GM19438 (cell line): Measurements from ENCODE around the gene ZNF74.

Source experiments
- ATAC-seq: cut with Tn5 transposase; IDR thresholded peaks from one replicate; pipeline ENCODE4 v1.9.1; 2021; ENCODE audit warnings: low read depth; ENCODE audit not compliant: unreplicated experiment

ZNF74 gene

DNA sequence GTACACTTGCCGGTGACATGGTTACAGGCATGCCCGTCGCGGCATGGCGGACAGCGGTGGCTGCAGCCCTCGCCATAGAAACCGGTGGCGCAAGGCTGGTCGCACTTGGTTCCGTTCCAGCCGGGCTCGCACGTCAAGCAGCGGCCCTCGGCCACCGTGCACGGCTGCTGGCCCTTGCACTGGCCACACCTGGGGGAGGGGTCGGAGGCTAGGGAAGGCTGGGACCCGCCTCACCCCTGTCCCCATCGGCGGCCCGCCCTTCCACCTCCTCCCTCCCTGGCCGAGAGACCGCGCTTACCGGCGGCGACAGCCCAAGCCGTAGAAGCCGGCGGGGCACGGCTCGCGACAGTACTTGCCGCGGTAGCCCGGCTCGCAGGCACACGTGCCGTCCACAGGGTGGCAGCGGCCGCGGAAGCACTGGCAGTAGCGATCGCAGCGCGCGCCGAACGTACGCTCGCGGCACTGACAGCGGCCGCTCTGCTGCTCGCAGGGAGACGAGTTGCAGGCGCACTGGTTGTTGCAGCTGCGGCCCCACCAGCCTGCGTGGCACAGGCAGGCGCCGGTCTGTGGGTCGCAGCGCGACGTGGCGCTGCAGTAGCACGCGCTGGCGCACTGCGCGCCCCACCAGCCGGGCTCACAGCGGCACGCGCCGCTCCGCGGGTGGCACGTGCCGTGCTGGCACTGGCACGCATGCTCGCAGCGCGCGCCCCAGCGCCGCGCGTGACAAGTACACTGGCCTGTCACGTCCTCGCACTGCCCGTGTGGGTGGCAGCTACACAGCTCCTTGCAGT, 37.0 kb downstream of the ZNF74 start:
- ATAC-seq, result no peak

DNA sequence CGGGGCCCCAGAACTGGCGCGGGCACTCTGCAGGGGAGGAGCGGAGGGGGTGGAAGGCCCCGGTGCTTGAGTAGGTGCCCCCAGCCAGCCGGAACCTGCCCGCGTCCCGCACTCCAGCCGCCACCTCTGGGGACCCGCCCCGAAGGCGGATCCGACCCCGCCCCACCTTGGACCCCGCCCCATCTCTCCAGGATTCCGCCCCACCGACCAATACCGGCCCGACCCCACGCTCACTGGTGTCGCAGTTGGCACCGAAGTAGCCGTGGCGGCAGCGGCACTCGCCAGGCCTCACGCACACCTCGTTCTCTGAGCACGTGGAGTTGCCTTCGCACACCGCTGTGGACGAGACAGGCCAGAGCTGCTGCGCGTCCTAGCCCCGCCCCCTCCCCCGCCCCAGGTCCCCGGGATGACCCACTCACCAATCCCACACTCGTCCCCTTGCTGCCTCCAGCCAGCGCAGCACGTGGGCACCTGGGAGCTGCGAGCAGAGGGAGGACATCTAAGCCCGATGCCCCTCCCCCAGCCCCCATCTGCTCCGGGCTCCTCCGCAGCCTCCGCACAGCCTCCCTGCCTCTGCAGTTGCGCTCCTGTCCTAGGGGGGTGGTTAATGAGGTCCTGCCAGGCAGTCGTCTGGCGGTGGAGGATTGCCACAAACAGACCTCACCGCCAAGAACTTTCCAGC, 37.7 kb downstream of the ZNF74 start:
- no peak for ATAC-seq

DNA sequence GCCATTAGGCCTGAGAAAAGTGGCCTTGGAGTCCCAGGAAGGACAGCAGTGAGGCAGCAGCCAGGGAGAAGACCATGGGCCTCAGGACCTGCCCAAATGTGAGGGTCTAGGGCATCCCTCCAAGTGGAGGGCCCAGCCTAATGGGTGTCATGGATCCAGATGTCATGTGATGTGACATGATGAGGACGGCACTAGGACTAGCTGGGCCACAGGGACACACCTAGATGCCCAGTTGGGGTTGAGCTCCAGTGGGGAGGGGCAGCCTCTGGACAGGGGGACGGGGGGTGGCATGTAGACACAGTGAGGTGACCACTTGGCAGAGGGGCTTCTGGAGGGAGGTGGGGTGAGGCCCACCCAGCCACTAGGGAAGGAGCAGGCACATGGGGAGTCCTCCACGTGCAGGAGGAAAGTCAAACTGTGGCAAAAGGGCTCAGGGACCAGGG, 38.3 kb downstream of the ZNF74 start:
- no peak for ATAC-seq

DNA sequence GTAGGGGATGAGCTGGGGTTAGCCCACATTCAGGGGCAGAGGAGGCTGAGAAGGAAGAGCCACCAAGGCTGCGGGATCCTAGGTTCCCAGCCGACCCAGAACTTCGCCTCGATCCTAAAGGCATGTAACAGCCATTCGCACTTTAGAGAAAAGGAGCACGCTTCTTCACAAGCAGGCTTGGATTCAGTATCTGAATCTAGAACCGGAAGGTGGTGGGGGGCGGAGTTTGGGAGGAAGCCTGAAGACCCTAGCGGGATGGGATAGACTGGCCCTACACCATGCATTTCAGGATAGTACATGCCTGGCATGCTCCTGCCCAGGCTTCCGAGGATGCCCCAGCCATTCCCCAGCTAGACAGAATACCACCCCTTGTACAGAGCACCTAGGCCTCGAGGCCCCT, 39.2 kb downstream of the ZNF74 start:
- no peak for ATAC-seq

DNA sequence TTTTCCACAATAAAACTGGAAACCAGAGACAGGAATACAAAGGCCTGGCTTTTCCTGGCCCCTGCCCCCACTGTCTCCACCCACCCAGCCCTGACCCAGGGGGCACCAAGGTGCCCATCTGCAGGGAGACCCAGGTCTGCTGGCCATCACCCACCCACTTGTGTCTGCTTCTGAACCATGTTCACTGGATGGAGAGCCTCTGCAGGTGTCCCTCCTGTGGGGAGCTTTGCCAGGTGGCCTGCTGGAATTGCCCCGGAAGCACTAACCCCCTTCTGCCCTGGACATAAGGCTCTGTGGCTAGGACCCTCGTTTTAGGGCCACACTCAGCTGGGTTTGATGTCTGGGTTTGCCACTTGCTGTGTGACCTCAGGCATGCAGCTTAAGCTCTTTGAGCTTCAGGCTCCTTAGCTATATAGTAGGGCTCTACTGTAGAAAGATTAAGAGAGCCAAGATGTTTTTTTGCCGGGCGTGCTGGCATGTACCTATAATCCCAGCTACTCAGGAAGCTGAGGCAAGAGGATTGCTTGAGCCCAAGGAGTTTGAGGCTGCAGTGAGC, 39.8 kb downstream of the ZNF74 start:
- no peak for ATAC-seq

DNA sequence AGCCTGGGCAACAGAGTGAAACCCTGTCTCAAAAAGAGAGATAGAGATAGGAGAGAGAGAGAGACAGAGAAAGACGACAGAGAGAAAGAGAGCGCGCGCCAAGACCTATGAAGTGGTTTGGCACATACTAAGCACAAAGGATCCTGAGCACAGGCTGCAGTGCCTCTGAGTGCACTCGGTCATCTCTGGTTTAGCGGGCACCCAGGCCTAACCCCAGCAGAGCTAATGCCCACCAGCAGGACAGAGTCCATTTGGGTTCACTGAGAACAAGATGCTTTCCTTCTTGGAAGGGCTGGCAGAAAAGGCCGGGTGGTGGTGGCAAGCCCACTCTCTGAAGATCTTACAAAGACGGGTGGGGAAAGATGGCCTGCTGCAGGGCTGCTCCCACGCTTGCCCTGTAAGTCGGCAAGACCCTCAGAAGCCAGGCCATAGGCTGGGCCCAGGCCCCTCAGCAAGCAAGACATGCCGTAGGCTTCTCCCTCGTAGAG, 40.4 kb downstream of the ZNF74 start:
- ATAC-seq, result no peak

DNA sequence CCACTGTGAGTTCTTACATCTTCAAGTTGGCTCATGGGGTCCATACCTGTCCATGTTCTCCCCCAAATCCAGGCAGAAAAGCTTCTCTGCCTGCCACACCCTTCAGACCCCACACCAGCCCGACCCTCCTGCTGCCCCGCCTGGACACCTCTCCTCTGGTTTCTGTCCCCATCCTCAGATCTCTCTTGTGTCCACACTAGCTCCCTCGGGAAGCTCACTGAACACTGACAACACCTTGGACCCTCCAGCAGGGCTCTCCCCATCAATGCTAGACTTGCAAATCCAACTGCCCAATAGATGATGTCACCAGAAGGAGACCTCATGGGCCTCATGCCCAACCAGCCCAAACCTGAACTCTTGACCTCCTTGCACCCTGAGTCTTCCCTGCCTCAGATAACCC, 40.8 kb downstream of the ZNF74 start:
- ATAC-seq, result no peak

DNA sequence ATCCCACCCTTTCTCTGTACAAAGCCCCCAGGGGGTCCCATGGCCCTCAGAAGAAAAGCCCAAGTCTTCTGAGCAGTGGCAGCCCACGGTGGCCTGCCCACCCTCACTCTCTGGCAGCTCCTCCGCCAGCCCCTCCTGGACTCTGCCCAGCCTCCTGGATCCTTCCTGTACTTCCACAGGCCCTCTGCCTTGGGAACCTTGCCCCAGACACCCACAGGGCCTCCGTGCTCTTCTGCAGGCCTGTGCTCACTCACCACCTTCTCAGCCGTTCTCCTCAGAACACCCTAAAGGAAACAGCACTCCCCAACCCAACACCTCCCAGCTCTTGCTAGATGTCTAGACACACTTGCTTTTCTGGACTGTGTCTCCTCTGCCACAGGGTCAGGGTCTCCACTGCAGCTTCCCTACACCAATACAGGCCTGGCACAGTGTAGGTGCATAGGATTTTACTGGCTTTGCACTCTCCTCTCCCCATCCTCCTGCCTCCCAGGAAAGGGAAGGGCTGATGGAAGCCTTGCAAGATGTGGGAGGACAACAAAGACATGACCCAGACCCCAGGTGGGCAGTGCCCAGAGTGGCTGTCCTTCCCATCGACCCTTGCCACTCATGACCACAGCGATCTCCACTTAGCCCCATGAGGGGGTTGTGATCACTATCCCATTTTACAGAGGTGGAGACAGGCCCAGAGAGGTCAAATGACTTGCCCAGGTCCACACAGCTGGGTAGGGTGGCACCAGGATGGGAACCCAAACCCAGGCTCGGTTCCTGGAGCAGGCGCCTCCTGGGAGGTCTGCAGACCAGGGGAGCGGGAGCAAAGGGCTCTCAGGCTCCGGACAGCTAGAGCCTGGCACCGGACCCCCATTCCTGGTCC, 41.7 kb downstream of the ZNF74 start:
- no peak for ATAC-seq

DNA sequence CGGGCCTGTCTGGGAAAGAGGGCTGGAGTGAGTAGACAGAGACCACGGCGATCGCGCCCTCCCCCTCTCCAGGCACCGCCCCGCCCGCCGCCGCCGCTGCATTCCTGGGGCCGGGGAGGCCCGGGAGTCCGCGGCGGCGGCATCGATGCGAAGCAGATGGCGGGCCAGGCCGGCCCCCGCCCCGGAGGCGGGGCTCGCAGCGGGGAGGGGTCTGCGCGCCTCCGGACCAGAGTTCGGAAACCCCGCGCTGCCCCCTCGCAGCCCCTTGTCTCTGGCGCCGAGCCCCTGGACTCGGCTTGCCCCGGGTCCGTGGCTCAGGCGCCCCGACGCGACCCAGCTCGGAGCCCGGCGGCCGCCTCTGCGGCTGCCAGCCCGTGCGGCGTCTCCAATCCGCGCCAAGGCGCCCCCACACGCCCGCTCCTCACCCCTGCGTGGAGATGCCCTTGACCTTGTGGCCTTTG, 42.4 kb downstream of the ZNF74 start:
- no peak for ATAC-seq

DNA sequence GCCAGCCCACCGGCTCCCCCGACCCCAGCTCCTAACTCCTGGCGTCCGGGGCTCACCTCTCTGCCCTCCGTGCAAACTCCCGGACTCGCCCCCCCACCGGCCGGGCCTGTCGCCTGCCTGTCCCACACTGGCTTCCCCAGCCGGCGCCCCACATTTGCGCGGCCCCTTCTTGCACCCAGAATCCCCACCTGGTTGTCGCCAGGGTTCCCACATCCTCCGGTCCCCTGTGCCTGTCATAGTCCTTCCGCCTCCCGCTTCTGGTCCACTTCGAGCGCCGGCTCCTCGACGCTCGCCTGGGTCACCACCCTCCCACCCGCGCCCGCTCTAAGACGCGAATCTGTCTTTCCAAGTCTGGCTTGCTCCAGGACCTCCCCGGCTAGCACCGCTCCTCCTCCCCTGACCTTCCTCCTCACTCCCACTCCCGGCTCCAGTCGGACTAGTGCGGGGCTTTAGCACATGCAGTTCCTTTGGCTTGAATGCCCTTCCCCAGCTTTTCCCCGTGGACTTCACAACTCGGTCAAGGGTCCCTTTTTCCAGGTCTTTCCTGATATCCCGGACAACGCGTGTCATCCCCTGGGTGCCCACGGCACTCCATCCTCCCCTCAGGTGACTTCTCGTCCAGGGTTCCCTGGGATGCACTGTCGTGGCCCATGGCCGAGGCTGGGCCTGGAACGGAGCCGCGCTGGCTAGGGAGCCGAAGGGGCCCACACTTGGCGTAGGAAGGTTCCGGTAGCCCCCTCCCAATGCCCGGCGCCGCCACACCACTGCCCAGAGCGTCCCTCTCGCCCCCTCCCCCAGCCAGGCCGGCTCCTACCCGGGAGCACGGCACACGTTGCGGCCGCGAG, 43.0 kb downstream of the ZNF74 start:
- no peak for ATAC-seq

DNA sequence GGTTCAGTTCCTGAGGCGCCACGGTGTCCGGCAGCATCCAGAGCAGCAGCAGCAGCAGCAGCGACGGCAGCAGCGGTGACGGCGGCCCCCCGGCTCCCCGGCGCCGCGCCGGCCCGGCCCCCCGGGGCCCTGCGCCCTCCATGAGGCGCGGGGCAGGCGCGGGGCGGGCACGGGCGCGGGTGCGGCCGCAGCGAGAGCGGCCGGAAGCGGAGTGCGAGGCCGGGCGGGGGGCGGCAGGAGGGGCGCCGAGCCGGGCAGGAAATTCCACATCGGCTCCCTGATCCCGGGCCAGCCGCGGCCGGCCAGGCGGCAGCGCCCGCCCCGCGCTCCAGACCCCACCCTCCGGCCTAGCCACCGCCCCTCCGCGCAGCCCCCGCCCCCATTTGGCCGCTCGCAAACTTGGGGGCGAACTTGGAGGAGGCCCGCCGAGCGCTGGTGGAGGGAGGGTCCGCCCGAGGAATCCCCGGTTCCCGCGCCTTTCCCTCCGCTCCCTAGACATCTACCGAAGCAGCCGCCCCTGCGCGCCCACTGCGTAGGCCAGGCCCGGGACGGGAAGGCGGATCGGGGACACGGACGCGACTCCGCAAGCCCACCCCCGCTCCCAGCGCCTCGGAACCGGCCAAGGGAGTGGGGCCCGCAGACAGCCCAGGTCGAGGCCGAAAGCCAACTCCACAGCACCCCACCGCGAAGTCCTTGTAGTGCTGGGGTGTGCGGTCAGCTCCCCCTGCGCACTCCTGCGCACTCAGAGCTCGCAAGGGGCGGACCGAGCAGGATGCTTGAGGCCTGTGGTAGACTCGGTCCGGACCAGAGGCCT, 43.9 kb downstream of the ZNF74 start, which contains the start of gene SCARF2:
TSS of gene SCARF2 (minus strand) at position 213 of the 814 bp plus-strand sequence. CDS start at position 142, 71 bp downstream.
- no peak for ATAC-seq

DNA sequence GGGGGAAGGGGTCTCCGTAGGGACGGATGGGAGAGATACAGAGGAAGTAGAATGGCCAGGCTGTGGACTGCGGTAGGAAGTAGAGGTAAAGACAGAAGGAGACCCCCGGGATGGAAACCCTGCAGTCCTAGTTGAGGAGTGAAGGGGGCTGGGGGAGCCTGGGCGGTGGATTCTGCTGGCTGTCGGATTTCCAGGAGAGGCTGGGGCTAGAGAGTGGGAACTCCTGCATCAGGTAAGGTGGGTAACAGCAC, 44.4 kb downstream of the ZNF74 start:
- no peak for ATAC-seq

DNA sequence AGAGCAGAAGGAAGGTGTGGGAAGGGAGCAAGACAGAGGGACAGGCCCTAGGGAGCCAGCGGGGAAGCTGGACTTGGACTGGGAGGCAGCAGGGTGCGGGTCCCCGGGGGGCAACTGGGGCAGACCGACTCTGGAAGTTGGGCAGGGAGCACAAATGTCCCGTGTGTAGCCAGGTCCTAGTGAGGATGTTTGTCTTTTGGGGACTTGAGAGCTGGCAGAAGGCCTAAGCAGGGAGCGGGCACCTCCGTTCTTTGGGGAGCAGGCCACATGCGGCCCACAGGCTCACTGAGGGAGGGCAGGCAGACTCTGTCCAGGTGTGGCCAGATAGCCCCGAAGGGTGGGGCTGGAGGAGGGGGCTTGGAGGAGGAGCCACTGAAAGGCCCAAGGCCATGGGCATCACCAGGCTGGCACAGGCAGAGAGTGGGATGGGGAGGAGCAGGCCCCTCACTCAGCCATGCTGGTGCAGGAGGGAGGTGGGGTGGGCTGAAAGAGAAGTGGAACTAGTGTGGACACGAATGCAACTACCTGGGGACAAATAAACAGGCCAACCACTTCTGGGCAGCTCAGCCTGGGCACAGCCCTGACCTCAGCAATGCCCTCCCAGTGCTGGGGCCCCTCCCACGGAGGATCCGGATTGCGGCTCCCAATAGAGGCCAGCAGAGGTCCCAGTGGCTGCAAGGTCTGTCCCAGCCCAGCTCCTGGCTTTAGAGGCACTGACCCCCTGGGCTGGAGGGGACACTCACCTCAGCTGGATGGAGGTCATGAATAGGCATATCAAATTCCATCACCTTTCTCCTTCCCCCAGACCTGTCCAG, 44.9 kb downstream of the ZNF74 start:
- no peak for ATAC-seq

DNA sequence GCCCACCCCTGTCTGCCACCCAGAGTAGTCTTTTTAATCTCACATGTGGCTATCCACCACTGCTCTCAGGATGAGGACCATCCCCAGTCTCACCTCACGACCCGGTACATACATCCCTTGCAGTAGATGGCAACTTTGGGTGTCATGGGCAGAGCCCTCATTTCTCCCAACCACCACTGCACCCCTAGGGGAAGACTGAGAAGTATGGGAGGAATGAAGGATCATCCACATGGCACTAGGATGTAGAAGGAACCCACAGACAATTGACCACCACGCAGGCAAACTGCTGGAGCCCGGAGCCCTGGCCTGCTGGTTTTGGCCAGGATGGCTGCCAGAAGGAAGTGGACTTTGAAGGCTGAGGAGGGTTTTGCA, 45.6 kb downstream of the ZNF74 start:
- no peak for ATAC-seq

DNA sequence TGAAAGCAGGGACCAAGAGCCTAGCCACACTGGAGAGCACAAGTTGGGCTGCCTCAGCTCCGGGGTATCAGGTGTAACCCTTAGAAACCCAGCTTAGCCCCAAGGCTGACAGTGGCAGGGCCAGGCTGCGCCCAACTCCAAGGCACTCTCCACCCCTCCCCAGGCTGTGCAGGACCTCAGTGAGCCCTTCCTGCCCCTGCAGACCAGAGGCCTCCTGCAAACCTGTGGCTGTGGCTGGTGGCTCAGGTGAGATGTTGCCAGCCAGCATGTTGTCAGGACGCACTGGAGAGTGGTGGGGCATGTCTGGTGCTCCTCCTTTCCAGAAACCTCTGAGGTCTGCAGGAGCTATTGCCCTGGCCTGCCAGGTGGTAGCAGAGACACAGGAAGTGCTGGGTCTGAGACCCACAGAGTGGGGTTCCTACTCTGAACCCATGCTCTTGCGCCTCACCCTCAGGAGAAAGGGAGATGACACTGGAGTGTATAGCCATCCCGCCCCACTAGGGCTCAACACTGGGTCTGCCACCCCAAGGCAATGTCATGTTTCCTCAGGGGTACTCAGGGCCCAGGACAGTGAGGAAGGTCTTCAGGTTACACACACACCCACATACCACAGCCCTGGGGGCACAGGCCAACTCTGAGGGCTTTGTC, 46.1 kb downstream of the ZNF74 start:
- no peak for ATAC-seq

DNA sequence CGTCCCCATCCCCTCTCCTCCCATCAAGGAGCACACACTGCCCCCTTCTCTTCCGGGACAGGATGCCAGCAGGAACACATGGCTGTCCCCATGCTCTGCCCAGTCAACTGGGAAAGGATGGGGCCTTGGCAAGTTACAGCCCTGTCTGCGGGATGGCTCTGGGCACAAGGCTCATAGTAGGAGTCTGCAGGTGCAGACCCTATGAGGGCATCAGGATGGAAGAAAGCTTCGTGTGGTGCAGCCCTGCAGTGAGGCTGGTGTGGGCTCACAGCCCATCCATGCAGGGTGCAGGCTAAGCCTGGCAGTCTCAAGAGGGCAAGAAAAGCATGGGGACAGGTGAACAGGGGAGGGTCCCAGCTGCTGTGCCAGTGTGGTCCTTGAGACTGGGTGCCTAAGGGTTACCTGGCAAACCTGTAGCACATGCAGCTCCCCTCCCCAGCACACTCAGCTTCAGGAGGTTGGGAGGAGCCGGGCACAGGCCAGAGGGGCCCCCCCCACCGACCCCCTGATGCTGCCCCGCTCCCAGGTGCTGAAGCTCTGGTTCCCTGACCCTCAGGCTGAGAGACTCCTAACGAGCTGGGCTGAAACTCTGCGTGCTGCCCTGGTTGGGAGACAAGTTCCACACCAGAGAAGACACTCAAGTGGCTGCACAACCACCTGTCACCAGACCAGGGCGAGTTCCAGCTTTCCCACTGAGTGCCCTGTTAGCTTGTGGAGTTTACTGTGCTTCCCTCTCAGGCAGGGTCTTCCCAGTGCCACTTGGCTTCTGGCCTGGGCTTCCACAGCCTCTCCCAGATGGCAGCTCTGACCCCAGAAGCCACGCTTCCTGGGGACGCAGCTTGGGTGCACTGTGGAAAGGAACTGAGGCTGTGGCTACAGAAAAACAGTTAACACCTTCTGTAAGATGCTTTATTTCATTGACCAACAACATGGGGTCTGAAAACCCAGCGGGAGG, 47.0 kb downstream of the ZNF74 start:
- ATAC-seq, result no peak
